H9 (cell line): ENCODE results near the gene MSX2. TPM values are rescaled to one million over a fixed set of nuclear protein-coding genes. Genes with fewer than 3 reads are reported as not detected.
A peak's percentile ranks its signal among the peaks of the same experiment; 100 is the strongest.

Experiments
- DNase-seq: peaks from one replicate; pipeline ENCODE4 v3.0.0-alpha.2; 2017
- H2AFZ ChIP-seq: one replicate; pipeline ENCODE4 v1.6.1; 2013; ENCODE audit warnings: mild to moderate bottlenecking, low read length, control low read depth, moderate library complexity
- H2AK5ac ChIP-seq: 2 replicates; pipeline ENCODE4 v1.6.1; 2013; ENCODE audit warnings: low read length, control low read depth, mixed read lengths; ENCODE audit not compliant: insufficient read length
- H2BK120ac ChIP-seq: one replicate; pipeline ENCODE4 v1.6.1; 2013; ENCODE audit warnings: low read depth, mild to moderate bottlenecking, low read length, control low read depth, inconsistent platforms; ENCODE audit not compliant: poor library complexity, severe bottlenecking
- H2BK12ac ChIP-seq: 2 replicates; pipeline ENCODE4 v1.6.1; 2013; ENCODE audit warnings: low read length, control low read depth, mixed read lengths, low read depth; ENCODE audit not compliant: insufficient read length
- H2BK15ac ChIP-seq: 2 replicates; pipeline ENCODE4 v1.6.1; 2013; ENCODE audit warnings: low read depth, low read length, control low read depth
- H2BK20ac ChIP-seq: one replicate; pipeline ENCODE4 v1.6.1; 2013; ENCODE audit warnings: low read depth, mild to moderate bottlenecking, low read length, control low read depth, inconsistent platforms; ENCODE audit not compliant: poor library complexity, severe bottlenecking
- H2BK5ac ChIP-seq: 2 replicates; pipeline ENCODE4 v1.6.1; 2013; ENCODE audit warnings: low read length, control low read depth, mixed read lengths; ENCODE audit not compliant: insufficient read length
- H3K14ac ChIP-seq: 2 replicates; pipeline ENCODE4 v1.6.1; 2013; ENCODE audit warnings: low read length, control low read depth; ENCODE audit not compliant: insufficient read depth
- H3K18ac ChIP-seq: 2 replicates; pipeline ENCODE4 v1.6.1; 2013; ENCODE audit warnings: low read depth, mild to moderate bottlenecking, mixed read lengths, low read length, control low read depth; ENCODE audit not compliant: insufficient read length
- H3K23ac ChIP-seq: 2 replicates; pipeline ENCODE4 v1.6.1; 2013; ENCODE audit warnings: low read length, control low read depth, mixed read lengths, low read depth; ENCODE audit not compliant: insufficient read length
- H3K23me2 ChIP-seq: 2 replicates; pipeline ENCODE4 v1.6.1; 2013; ENCODE audit warnings: low read depth, mild to moderate bottlenecking, mixed read lengths, low read length, control low read depth; ENCODE audit not compliant: insufficient read length, poor library complexity, severe bottlenecking
- H3K27ac ChIP-seq: 2 replicates; pipeline ENCODE4 v1.5.1; 2013; ENCODE audit warnings: low read length, control low read depth, mixed read lengths, low read depth; ENCODE audit not compliant: insufficient read length
- H3K27me3 ChIP-seq: 2 replicates; pipeline ENCODE4 v1.6.1; 2013; ENCODE audit warnings: low read length, control low read depth, inconsistent platforms; ENCODE audit not compliant: insufficient read depth
- H3K4ac ChIP-seq: 2 replicates; pipeline ENCODE4 v1.6.1; 2013; ENCODE audit warnings: low read depth, mild to moderate bottlenecking, control low read depth, inconsistent platforms, low read length, moderate library complexity
- H3K4me1 ChIP-seq: 2 replicates; pipeline ENCODE4 v1.6.1; 2013; ENCODE audit warnings: low read length, control low read depth, inconsistent platforms; ENCODE audit not compliant: insufficient read depth
- H3K4me2 ChIP-seq: 2 replicates; pipeline ENCODE4 v1.6.1; 2013; ENCODE audit warnings: low read length, control low read depth, mixed read lengths; ENCODE audit not compliant: insufficient read length, insufficient read depth
- H3K56ac ChIP-seq: 2 replicates; pipeline ENCODE4 v1.6.1; 2013; ENCODE audit warnings: low read depth, mild to moderate bottlenecking, mixed read lengths, low read length, control low read depth; ENCODE audit not compliant: insufficient read length
- H3K79me1 ChIP-seq: 2 replicates; pipeline ENCODE4 v1.6.1; 2013; ENCODE audit warnings: low read depth, mild to moderate bottlenecking, moderate library complexity, low read length, control low read depth, inconsistent platforms; ENCODE audit not compliant: insufficient read depth, poor library complexity, severe bottlenecking
- H3K79me2 ChIP-seq: 2 replicates; pipeline ENCODE4 v1.6.1; 2013; ENCODE audit warnings: low read length, control low read depth, inconsistent platforms; ENCODE audit not compliant: insufficient read depth
- H3K9ac ChIP-seq: 2 replicates; pipeline ENCODE4 v1.6.1; 2013; ENCODE audit warnings: low read length, control low read depth, mixed read lengths; ENCODE audit not compliant: insufficient read length; ENCODE audit errors: extremely low read depth
- H3K9me3 ChIP-seq: one replicate; pipeline ENCODE4 v1.6.1; 2013; ENCODE audit warnings: low read depth, low read length, inconsistent platforms; ENCODE audit not compliant: control insufficient read depth
- H3T11ph ChIP-seq: one replicate; pipeline ENCODE4 v1.6.1; 2013; ENCODE audit warnings: mild to moderate bottlenecking, low read length, control low read depth, inconsistent platforms
- H4K20me1 ChIP-seq: one replicate; pipeline ENCODE4 v1.6.1; 2013; ENCODE audit not compliant: control insufficient read depth, insufficient read length, insufficient read depth
- H4K5ac ChIP-seq: 2 replicates; pipeline ENCODE4 v1.6.1; 2013; ENCODE audit warnings: low read depth, mild to moderate bottlenecking, mixed read lengths, low read length, control low read depth; ENCODE audit not compliant: insufficient read length
- H4K8ac ChIP-seq: replicated peaks from 2 replicates; pipeline ENCODE4 v1.6.1; 2013; ENCODE audit warnings: low read length, control low read depth, mixed read lengths, low read depth; ENCODE audit not compliant: insufficient read length
- H4K91ac ChIP-seq: 2 replicates; pipeline ENCODE4 v1.6.1; 2013; ENCODE audit warnings: low read depth, mild to moderate bottlenecking, moderate library complexity, mixed read lengths, low read length, control low read depth; ENCODE audit not compliant: insufficient read length
- H3K27ac Mint-ChIP-seq, 3 experiments: 2 replicates in 2 of 3; 3 replicates in 1 of 3; pipeline ENCODE4 v1.8.0; 2020 to 2021; ENCODE audit warnings: mixed read lengths in 3 of 3, mild to moderate bottlenecking in 1 of 3, moderate library complexity in 1 of 3
- H3K27me3 Mint-ChIP-seq: 2 replicates; pipeline ENCODE4 v1.8.0; 2021; ENCODE audit warnings: low read depth, mild to moderate bottlenecking, moderate library complexity, mixed read lengths
- H3K36me3 Mint-ChIP-seq, 3 experiments: 2 replicates in 2 of 3; 3 replicates in 1 of 3; pipeline ENCODE4 v1.8.0; 2020 to 2021; ENCODE audit warnings: low read depth in 3 of 3, mixed read lengths in 3 of 3; ENCODE audit not compliant: insufficient read depth in 1 of 3
- H3K4me1 Mint-ChIP-seq, 2 experiments: 2 replicates each; pipeline ENCODE4 v1.8.0; 2020; ENCODE audit warnings: mixed read lengths in 2 of 2
- H3K4me3 Mint-ChIP-seq, 2 experiments: 2 replicates in 1 of 2; 3 replicates in 1 of 2; pipeline ENCODE4 v1.8.0; 2020 to 2021; ENCODE audit warnings: mild to moderate bottlenecking in 2 of 2, mixed read lengths in 2 of 2, moderate library complexity in 1 of 2
- H3K9me3 Mint-ChIP-seq, 2 experiments: 2 replicates in 1 of 2; 3 replicates in 1 of 2; pipeline ENCODE4 v1.8.0; 2020; ENCODE audit warnings: mild to moderate bottlenecking in 2 of 2, mixed read lengths in 2 of 2, moderate library complexity in 1 of 2
- WGBS: extraction: QIAGEN DNeasy Blood & Tissue Kit; methylation state at CpG from one replicate; pipeline ENCODE4 v1.1.7; 2013; ENCODE audit warnings: missing lambda C conversion rate, low lambda C conversion rate, mixed read lengths; ENCODE audit not compliant: insufficient read length; ENCODE audit errors: extremely low coverage; 5-methylcytosine and 5-hydroxymethylcytosine counted together
- total RNA-seq: library from RNA; stranded (reverse); gene quantifications from 2 replicates; pipeline ENCODE4 v1.2.1, GENCODE V29; 2021
- TF ChIP-seq, protein P1 (sequence below): fragments of 200-600 bp; sonication (generic); conservative IDR thresholded peaks from 3 replicates; pipeline ENCODE4 v1.8.0; 2021; ENCODE audit warnings: antibody characterized with exemption, mild to moderate bottlenecking

Gene MSX2
- total RNA-seq, 1 experiment from 2014 or later = 0.35 TPM

DNA sequence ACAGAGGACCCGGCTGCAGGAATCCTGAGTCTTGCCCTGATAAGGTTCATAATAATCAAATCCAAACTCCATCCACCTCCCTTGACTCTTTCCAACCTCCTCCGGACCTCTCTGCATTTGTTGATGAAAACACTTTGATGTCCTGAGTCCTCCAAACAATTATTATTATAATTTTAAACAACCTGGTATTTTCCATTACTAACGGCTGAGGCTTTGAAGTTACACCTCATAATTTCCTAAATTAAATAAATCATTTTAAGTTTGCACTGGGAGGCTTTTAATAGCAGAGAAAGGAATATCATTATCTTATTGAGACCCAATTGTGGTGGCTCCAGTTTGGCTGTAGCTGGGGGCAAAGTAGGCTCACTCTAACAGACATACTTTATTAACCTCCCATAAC lies 9.5 kb downstream of the MSX2 start:
- Mint-ChIP-seq H3K9me3 (peaks cover 0 to 6% of the 10 kb centered on the region in 2 experiments; a peak in 1 of 5 replicates), H3K27ac (no peak overlapping the region), H3K4me3 (peak overlapping the region in 1 of 2 experiments; percentile 63; a peak in 1 of 5 replicates), H3K36me3 (no peaks in the 10 kb centered on the region), H3K27me3 (peaks cover 99% of the 10 kb centered on the region), H3K4me1 (peaks cover 49 to 59% of the 10 kb centered on the region in 2 experiments)
- Histone ChIP-seq H3K27ac (no peak overlapping the region), H3K9me3 (no peaks in the 10 kb centered on the region), H3K27me3 (peaks cover 84% of the 10 kb centered on the region), H3K4ac (no peak overlapping the region), H3K79me2 (no peaks in the 10 kb centered on the region), H2BK12ac (no peak overlapping the region), H2BK15ac (no peak overlapping the region), H3T11ph (no peak overlapping the region), H3K23me2 (peaks cover 11% of the 10 kb centered on the region), H3K9ac (no peak overlapping the region), H3K18ac (no peak overlapping the region), H3K14ac (no peak overlapping the region), H2BK5ac (no peak overlapping the region), H4K20me1 (no peaks in the 10 kb centered on the region), H4K91ac (no peak overlapping the region), H3K23ac (no peak overlapping the region), H2AK5ac (no peak overlapping the region), H2BK20ac (no peak overlapping the region), H4K5ac (no peak overlapping the region), H2BK120ac (no peak overlapping the region), H3K79me1 (no peaks in the 10 kb centered on the region), H2AFZ (no peak overlapping the region), H4K8ac (no peak overlapping the region), H3K56ac (no peak overlapping the region), H3K4me2 (peak overlapping the region; percentile 37), H3K4me1 (peaks cover 2% of the 10 kb centered on the region; the same call in 1 of the 2 replicates)
- no peak for DNase-seq
- TF ChIP-seq, protein P1, sequence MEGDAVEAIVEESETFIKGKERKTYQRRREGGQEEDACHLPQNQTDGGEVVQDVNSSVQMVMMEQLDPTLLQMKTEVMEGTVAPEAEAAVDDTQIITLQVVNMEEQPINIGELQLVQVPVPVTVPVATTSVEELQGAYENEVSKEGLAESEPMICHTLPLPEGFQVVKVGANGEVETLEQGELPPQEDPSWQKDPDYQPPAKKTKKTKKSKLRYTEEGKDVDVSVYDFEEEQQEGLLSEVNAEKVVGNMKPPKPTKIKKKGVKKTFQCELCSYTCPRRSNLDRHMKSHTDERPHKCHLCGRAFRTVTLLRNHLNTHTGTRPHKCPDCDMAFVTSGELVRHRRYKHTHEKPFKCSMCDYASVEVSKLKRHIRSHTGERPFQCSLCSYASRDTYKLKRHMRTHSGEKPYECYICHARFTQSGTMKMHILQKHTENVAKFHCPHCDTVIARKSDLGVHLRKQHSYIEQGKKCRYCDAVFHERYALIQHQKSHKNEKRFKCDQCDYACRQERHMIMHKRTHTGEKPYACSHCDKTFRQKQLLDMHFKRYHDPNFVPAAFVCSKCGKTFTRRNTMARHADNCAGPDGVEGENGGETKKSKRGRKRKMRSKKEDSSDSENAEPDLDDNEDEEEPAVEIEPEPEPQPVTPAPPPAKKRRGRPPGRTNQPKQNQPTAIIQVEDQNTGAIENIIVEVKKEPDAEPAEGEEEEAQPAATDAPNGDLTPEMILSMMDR = no peak
- no CpG with 5 or more reads among the region's 3 CpGs for WGBS
